DND-41 (cell line): ENCODE data around the gene UGT1A6.

ENCODE experiments used
- ATAC-seq: fragments of 200-7000 bp; cut with Tn5 transposase; 3 replicates; pipeline ENCODE4 v1.9.1; 2021; ENCODE audit warnings: low read depth; ENCODE audit not compliant: insufficient read depth
- DNase-seq: peaks from one replicate; pipeline ENCODE4 v3.0.0-alpha.2; 2020
- H2AFZ ChIP-seq: 2 replicates; pipeline ENCODE4 v1.6.0; 2012; ENCODE audit warnings: low read depth, low read length
- H3K27ac ChIP-seq: 2 replicates; pipeline ENCODE4 v1.5.1; 2012; ENCODE audit warnings: low read length, inconsistent platforms
- H3K27me3 ChIP-seq: fragments of 200-600 bp; sonication (generic); 2 replicates; pipeline ENCODE4 v1.6.0; 2012; ENCODE audit warnings: low read length, mild to moderate bottlenecking, inconsistent platforms; ENCODE audit not compliant: insufficient read depth, poor library complexity
- H3K36me3 ChIP-seq: 2 replicates; pipeline ENCODE4 v1.5.1; 2012; ENCODE audit warnings: low read length, inconsistent platforms; ENCODE audit not compliant: insufficient read depth
- H3K4me1 ChIP-seq: 2 replicates; pipeline ENCODE4 v1.5.1; 2012; ENCODE audit warnings: mild to moderate bottlenecking, low read length; ENCODE audit not compliant: insufficient read depth
- H3K4me2 ChIP-seq: 2 replicates; pipeline ENCODE4 v1.6.0; 2012; ENCODE audit warnings: mild to moderate bottlenecking, moderate library complexity, low read length, inconsistent platforms; ENCODE audit not compliant: insufficient read depth
- H3K4me3 ChIP-seq, 2 experiments: fragments of 200-600 bp in 1 of 2; shearing (Covaris generic) in 1 of 2; 2 replicates each; pipeline ENCODE4 v1.5.1; 2012 to 2016; ENCODE audit warnings: inconsistent platforms in 2 of 2, low read length in 2 of 2, mild to moderate bottlenecking in 2 of 2, low read depth in 1 of 2, moderate library complexity in 1 of 2
- H3K79me2 ChIP-seq: 2 replicates; pipeline ENCODE4 v1.6.0; 2012; ENCODE audit warnings: low read length, inconsistent platforms; ENCODE audit not compliant: insufficient read depth
- H3K9ac ChIP-seq: 2 replicates; pipeline ENCODE4 v1.6.0; 2012; ENCODE audit warnings: low read depth, mild to moderate bottlenecking, inconsistent platforms, low read length, moderate library complexity
- H3K9me3 ChIP-seq: 2 replicates; pipeline ENCODE4 v1.5.1; 2012; ENCODE audit warnings: low read length, moderate library complexity, mild to moderate bottlenecking, inconsistent platforms; ENCODE audit not compliant: insufficient read depth, severe bottlenecking
- H4K20me1 ChIP-seq: 2 replicates; pipeline ENCODE4 v1.6.0; 2012; ENCODE audit warnings: low read length; ENCODE audit not compliant: insufficient read depth
- EZH2 ChIP-seq: IDR thresholded peaks from 3 replicates; pipeline ENCODE4 v1.6.1; 2012; ENCODE audit warnings: borderline replicate concordance, low read depth, mild to moderate bottlenecking, moderate library complexity, low read length, inconsistent platforms; ENCODE audit not compliant: severe bottlenecking
- TF ChIP-seq, protein P1 (sequence below): IDR thresholded peaks from 2 replicates; pipeline ENCODE4 v1.5.1; 2012; ENCODE audit warnings: borderline replicate concordance, low read length, moderate library complexity, mild to moderate bottlenecking; ENCODE audit not compliant: poor library complexity, severe bottlenecking; ENCODE audit errors: extremely low read depth

Gene UGT1A6

DNA sequence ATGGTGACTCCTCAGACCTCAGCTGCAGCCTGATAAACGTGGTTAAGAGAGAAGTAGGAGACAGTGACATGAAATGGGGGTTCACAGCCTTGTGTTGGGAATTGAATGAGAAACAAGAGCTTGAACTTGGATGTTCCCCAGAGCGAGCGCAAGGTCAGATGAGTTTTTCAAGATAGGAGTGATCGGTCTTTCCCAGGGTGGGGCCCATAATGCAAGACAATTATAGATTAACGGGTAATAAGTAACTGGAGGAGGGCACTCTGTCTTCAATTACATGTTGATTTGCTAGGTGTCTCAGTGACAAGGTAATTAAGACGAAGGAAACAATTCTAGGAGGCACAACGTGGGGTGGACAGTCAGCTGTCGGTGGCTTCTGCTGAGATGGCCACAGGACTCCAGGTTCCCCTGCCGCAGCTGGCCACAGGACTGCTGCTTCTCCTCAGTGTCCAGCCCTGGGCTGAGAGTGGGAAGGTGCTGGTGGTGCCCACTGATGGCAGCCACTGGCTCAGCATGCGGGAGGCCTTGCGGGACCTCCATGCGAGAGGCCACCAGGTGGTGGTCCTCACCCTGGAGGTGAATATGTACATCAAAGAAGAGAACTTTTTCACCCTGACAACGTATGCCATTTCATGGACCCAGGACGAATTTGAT, 20.0 kb downstream of the UGT1A6 start, which contains the start of gene UGT1A5:
Gene UGT1A5 (plus strand): TSS at position 297 of the 651 bp plus-strand sequence. CDS start 85 bp downstream, at position 382.
- Histone ChIP-seq H3K4me1 (no peaks in the 10 kb centered on the region), H4K20me1 (no peaks in the 10 kb centered on the region), H3K36me3 (no peaks in the 10 kb centered on the region), H3K27me3 (peaks cover 7% of the 10 kb centered on the region), H3K9ac (no peak within 1 kb of the TSS), H3K4me2 (no peak within 1 kb of the TSS), H2AFZ (no peak within 1 kb of the TSS), H3K79me2 (no peaks in the 10 kb centered on the region), H3K4me3 (no peak within 1 kb of the TSS), H3K27ac (no peak within 1 kb of the TSS), H3K9me3 (no peaks in the 10 kb centered on the region)
- TF ChIP-seq, protein P1, sequence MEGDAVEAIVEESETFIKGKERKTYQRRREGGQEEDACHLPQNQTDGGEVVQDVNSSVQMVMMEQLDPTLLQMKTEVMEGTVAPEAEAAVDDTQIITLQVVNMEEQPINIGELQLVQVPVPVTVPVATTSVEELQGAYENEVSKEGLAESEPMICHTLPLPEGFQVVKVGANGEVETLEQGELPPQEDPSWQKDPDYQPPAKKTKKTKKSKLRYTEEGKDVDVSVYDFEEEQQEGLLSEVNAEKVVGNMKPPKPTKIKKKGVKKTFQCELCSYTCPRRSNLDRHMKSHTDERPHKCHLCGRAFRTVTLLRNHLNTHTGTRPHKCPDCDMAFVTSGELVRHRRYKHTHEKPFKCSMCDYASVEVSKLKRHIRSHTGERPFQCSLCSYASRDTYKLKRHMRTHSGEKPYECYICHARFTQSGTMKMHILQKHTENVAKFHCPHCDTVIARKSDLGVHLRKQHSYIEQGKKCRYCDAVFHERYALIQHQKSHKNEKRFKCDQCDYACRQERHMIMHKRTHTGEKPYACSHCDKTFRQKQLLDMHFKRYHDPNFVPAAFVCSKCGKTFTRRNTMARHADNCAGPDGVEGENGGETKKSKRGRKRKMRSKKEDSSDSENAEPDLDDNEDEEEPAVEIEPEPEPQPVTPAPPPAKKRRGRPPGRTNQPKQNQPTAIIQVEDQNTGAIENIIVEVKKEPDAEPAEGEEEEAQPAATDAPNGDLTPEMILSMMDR: no peak
- TF ChIP-seq EZH2: no peak
- DNase-seq: no peak
- ATAC-seq: no peak

DNA sequence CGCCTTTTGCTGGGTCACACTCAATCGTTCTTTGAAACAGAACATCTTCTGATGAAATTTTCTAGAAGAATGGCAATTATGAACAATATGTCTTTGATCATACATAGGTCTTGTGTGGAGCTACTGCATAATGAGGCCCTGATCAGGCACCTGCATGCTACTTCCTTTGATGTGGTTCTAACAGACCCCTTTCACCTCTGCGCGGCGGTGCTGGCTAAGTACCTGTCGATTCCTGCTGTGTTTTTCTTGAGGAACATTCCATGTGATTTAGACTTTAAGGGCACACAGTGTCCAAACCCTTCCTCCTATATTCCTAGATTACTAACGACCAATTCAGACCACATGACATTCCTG, 20.5 kb downstream of the UGT1A6 start:
- peaks cover 7% of the 10 kb centered on the region for H3K27me3 ChIP-seq
- TF ChIP-seq, protein P1: no peak
- no peak for TF ChIP-seq EZH2
- no peak overlapping the region for H2AFZ ChIP-seq
- H3K36me3 ChIP-seq: no peaks in the 10 kb centered on the region
- no peak; the same call in 2 of the 3 replicates for ATAC-seq
- H3K27ac ChIP-seq: no peak overlapping the region
- no peaks in the 10 kb centered on the region for H4K20me1 ChIP-seq
- no peaks in the 10 kb centered on the region for H3K9me3 ChIP-seq
- no peak overlapping the region for H3K9ac ChIP-seq
- H3K4me2 ChIP-seq: no peak overlapping the region
- DNase-seq: peak; percentile 10
- no peaks in the 10 kb centered on the region for H3K79me2 ChIP-seq
- no peak overlapping the region for H3K4me3 ChIP-seq
- no peaks in the 10 kb centered on the region for H3K4me1 ChIP-seq

DNA sequence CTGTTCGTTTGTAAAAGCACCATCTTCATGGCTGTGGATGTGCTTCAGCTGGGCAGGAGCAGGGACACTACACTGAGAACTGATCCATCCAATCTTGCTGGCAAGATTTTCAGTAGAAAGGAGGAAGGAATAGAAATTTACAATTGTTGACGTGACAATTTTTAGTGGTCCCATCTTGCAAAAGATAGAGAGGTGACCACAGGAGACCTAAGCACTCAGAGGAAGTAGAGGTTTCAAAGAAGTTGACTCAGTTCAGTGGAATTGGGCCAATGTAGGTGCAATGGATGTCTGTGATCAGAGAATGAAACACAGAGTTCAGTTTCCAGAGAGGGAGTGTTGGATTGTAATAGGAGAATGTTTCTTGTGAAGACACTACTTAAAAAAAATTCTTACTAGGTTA, 21.4 kb downstream of the UGT1A6 start:
- no peak for ATAC-seq
- no peak overlapping the region for H2AFZ ChIP-seq
- no peaks in the 10 kb centered on the region for H3K9me3 ChIP-seq
- TF ChIP-seq EZH2: no peak
- TF ChIP-seq, protein P1: no peak
- H3K4me3 ChIP-seq: no peak overlapping the region
- H3K79me2 ChIP-seq: no peaks in the 10 kb centered on the region
- DNase-seq: no peak
- H3K27ac ChIP-seq: no peak overlapping the region
- H3K4me2 ChIP-seq: no peak overlapping the region
- no peaks in the 10 kb centered on the region for H4K20me1 ChIP-seq
- H3K36me3 ChIP-seq: no peaks in the 10 kb centered on the region
- no peaks in the 10 kb centered on the region for H3K4me1 ChIP-seq
- H3K9ac ChIP-seq: no peak overlapping the region
- H3K27me3 ChIP-seq: peaks cover 7% of the 10 kb centered on the region

DNA sequence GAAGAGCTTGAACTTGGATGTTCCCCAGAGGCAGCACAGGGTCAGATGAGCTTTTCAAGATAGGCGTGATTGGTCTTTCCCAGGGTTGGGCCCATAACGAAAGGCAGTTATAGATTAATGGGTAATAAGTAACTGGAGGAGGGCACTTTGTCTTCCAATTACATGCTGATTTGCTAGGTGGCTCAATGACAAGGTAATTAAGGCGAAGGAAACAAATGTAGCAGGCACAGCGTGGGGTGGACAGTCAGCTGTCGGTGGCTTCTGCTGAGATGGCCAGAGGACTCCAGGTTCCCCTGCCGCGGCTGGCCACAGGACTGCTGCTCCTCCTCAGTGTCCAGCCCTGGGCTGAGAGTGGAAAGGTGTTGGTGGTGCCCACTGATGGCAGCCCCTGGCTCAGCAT, 25.9 kb downstream of the UGT1A6 start, which contains the start of gene UGT1A4:
Gene UGT1A4 (plus strand): TSS at position 185 of the 400 bp plus-strand sequence. CDS start 85 bp downstream, at position 270.
- Histone ChIP-seq H3K9me3 (no peaks in the 10 kb centered on the region), H3K27ac (no peak within 1 kb of the TSS), H3K27me3 (peaks cover 7% of the 10 kb centered on the region), H3K4me2 (no peak within 1 kb of the TSS), H3K4me3 (no peak within 1 kb of the TSS), H3K9ac (no peak within 1 kb of the TSS), H3K36me3 (no peaks in the 10 kb centered on the region), H3K4me1 (no peaks in the 10 kb centered on the region), H3K79me2 (no peaks in the 10 kb centered on the region), H4K20me1 (no peaks in the 10 kb centered on the region), H2AFZ (no peak within 1 kb of the TSS)
- DNase-seq (no peak), ATAC-seq (no peak)
- no peak for TF ChIP-seq EZH2
- TF ChIP-seq, protein P1: no peak
